Activated naive CD8-positive, alpha-beta T cell (primary cell): Measurements from ENCODE around the gene FEZF2.

ENCODE experiments used
- H3K27ac Mint-ChIP-seq: one replicate; pipeline ENCODE4 v1.8.0; 2021; ENCODE audit warnings: mixed read lengths
- H3K27me3 Mint-ChIP-seq: one replicate; pipeline ENCODE4 v1.8.0; 2021; ENCODE audit warnings: mixed read lengths
- H3K36me3 Mint-ChIP-seq: one replicate; pipeline ENCODE4 v1.8.0; 2021; ENCODE audit warnings: mixed read lengths
- H3K4me1 Mint-ChIP-seq: one replicate; pipeline ENCODE4 v1.8.0; 2021; ENCODE audit warnings: low read depth, mixed read lengths
- H3K4me3 Mint-ChIP-seq: one replicate; pipeline ENCODE4 v1.8.0; 2021; ENCODE audit warnings: mild to moderate bottlenecking, mixed read lengths
- H3K9me3 Mint-ChIP-seq: one replicate; pipeline ENCODE4 v1.8.0; 2021; ENCODE audit warnings: low read depth, mixed read lengths

FEZF2 gene

DNA sequence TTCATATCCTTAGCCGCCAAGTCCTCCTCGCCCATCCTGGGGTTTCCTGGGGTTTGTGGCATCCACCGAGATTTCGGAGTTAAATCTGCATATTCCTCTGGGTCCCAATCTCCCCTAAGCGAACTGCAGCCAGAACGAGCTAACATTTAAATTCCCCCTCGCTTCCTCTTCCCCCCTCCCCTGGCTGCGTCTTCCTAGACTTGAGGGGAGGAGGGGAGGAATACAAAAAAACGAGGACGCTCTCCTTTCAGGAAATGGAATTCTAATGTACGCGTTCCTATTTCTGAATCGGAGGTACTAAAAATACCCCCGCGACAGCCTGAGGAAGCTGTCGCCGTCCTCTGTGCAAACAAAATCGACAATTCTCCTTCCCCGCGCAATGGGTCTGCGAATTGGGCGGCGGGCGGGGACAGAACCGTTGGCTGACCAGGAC, 5.6 kb downstream of the FEZF2 start:
- Mint-ChIP-seq H3K27ac (no peak overlapping the region), H3K36me3 (no peaks in the 10 kb centered on the region), H3K4me3 (no peak overlapping the region), H3K27me3 (peaks cover 52% of the 10 kb centered on the region), H3K9me3 (no peaks in the 10 kb centered on the region), H3K4me1 (peaks cover 8% of the 10 kb centered on the region)

GRCh38 chr3:62366126-62366484, 7.2 kb downstream of the FEZF2 start:
- Mint-ChIP-seq H3K4me3 (no peak overlapping the region), H3K4me1 (peaks cover 7% of the 10 kb centered on the region), H3K27ac (no peak overlapping the region)

DNA sequence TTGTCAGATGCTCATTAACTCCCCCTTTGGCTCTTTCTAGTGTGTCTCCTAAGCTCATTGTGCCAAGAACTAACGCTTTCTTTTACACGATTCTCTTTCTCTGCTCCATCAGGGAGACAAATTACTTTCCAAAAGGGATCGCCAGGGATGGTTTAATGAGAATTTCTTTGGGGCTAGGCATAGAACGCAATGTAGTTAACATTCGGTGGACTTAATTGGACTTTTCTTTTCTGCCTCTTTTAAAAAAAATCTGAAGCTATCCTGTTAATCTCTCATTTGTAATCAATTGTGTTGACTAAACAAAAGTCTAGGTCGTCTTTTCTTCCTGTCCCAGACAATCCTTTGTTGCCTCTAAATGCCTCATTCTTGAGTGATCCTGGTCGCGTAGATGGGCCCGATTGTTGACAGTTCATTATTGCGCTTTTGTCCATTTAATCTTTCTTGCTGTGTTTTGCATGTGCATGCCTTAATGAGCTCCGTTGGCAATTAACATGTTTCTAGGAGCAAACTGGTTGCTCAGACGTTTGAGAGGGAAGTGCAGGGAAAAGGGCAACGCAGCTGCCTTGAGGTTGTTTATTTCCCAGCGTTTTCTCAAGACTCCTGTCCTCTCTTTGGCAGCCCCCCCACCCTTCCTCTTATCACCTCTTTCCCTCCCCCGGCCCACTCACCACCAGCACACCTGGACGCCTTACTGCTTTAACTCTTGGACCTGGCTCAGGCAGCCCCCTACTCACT, 7.8 kb downstream of the FEZF2 start:
- H3K4me1 Mint-ChIP-seq = peaks cover 6% of the 10 kb centered on the region
- H3K27me3 Mint-ChIP-seq = peaks cover 49% of the 10 kb centered on the region
- no peak overlapping the region for H3K27ac Mint-ChIP-seq
- H3K4me3 Mint-ChIP-seq = no peak overlapping the region
- H3K36me3 Mint-ChIP-seq = no peaks in the 10 kb centered on the region
- H3K9me3 Mint-ChIP-seq = no peaks in the 10 kb centered on the region

More at GRCh38 chr3:62366126-62366484, 7.2 kb downstream of the FEZF2 start:
- Mint-ChIP-seq H3K27me3 (peaks cover 53% of the 10 kb centered on the region), H3K9me3 (no peaks in the 10 kb centered on the region), H3K36me3 (no peaks in the 10 kb centered on the region)

- Mint-ChIP-seq H3K4me3 (no peak overlapping the region), H3K4me1 (no peaks in the 10 kb centered on the region), H3K36me3 (no peaks in the 10 kb centered on the region), H3K9me3 (no peaks in the 10 kb centered on the region), H3K27ac (no peak overlapping the region), H3K27me3 (peaks cover 40% of the 10 kb centered on the region)
Measured at GRCh38 chr3:62364191-62364590, 9.2 kb downstream of the FEZF2 start.

- Mint-ChIP-seq H3K4me1 (no peaks in the 10 kb centered on the region), H3K36me3 (no peaks in the 10 kb centered on the region), H3K27me3 (peaks cover 32% of the 10 kb centered on the region), H3K9me3 (no peaks in the 10 kb centered on the region), H3K27ac (no peak overlapping the region), H3K4me3 (no peak overlapping the region)
Measured at GRCh38 chr3:62363275-62363674, 10.1 kb downstream of the FEZF2 start.

GRCh38 chr3:62361824-62362223, 11.5 kb downstream of the FEZF2 start:
- no peak overlapping the region for H3K27ac Mint-ChIP-seq
- no peaks in the 10 kb centered on the region for H3K9me3 Mint-ChIP-seq
- H3K4me1 Mint-ChIP-seq = no peaks in the 10 kb centered on the region

GRCh38 chr3:62361261-62361660, 12.1 kb downstream of the FEZF2 start:
- H3K27me3 Mint-ChIP-seq = peaks cover 15% of the 10 kb centered on the region
- H3K36me3 Mint-ChIP-seq = no peaks in the 10 kb centered on the region
- H3K4me1 Mint-ChIP-seq = no peaks in the 10 kb centered on the region
- H3K4me3 Mint-ChIP-seq = no peak overlapping the region
- H3K9me3 Mint-ChIP-seq = no peaks in the 10 kb centered on the region
- no peak overlapping the region for H3K27ac Mint-ChIP-seq

More at GRCh38 chr3:62361824-62362223, 11.5 kb downstream of the FEZF2 start:
- H3K27me3 Mint-ChIP-seq = peaks cover 19% of the 10 kb centered on the region
- no peaks in the 10 kb centered on the region for H3K36me3 Mint-ChIP-seq
- H3K4me3 Mint-ChIP-seq = no peak overlapping the region

DNA sequence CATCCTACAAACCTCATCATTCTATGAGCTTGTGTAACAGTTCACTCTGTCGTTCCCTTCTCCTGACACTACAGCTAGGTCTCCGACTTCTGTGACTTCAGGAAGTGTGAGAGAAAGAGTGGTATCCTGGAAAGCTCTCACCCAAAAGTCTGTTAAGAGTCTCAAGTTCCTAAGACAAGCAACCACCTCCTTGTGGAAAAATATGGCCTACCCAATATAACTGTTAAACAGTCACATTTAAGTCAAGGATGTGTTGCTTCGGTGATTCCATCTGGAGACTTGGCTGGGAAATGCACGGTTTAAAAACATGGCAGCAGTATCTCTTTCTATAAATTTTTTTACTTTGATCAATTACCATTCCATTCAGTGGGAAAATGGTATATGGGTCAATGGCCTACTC, 13.8 kb downstream of the FEZF2 start:
- no peaks in the 10 kb centered on the region for H3K36me3 Mint-ChIP-seq
- H3K4me3 Mint-ChIP-seq = no peak overlapping the region
- no peaks in the 10 kb centered on the region for H3K9me3 Mint-ChIP-seq
- no peaks in the 10 kb centered on the region for H3K4me1 Mint-ChIP-seq
- peaks cover 6% of the 10 kb centered on the region for H3K27me3 Mint-ChIP-seq
- no peak overlapping the region for H3K27ac Mint-ChIP-seq

- H3K27ac Mint-ChIP-seq = no peak overlapping the region
Measured at GRCh38 chr3:62356356-62356755, 17.0 kb downstream of the FEZF2 start.

GRCh38 chr3:62355703-62356102, 17.6 kb downstream of the FEZF2 start:
- Mint-ChIP-seq H3K27ac (no peak overlapping the region), H3K9me3 (no peaks in the 10 kb centered on the region), H3K27me3 (peaks cover 2% of the 10 kb centered on the region), H3K36me3 (no peaks in the 10 kb centered on the region), H3K4me3 (no peak overlapping the region), H3K4me1 (no peaks in the 10 kb centered on the region)

More at GRCh38 chr3:62356356-62356755, 17.0 kb downstream of the FEZF2 start:
- no peaks in the 10 kb centered on the region for H3K9me3 Mint-ChIP-seq
- no peaks in the 10 kb centered on the region for H3K4me1 Mint-ChIP-seq
- H3K27me3 Mint-ChIP-seq = peaks cover 4% of the 10 kb centered on the region
- no peaks in the 10 kb centered on the region for H3K36me3 Mint-ChIP-seq
- no peak overlapping the region for H3K4me3 Mint-ChIP-seq

- H3K27me3 Mint-ChIP-seq = peaks cover 14% of the 10 kb centered on the region
- no peaks in the 10 kb centered on the region for H3K4me1 Mint-ChIP-seq
- H3K4me3 Mint-ChIP-seq = no peak overlapping the region
- no peak overlapping the region for H3K27ac Mint-ChIP-seq
- H3K36me3 Mint-ChIP-seq = no peaks in the 10 kb centered on the region
- no peaks in the 10 kb centered on the region for H3K9me3 Mint-ChIP-seq
Measured at GRCh38 chr3:62343755-62344154, 29.6 kb downstream of the FEZF2 start.

DNA sequence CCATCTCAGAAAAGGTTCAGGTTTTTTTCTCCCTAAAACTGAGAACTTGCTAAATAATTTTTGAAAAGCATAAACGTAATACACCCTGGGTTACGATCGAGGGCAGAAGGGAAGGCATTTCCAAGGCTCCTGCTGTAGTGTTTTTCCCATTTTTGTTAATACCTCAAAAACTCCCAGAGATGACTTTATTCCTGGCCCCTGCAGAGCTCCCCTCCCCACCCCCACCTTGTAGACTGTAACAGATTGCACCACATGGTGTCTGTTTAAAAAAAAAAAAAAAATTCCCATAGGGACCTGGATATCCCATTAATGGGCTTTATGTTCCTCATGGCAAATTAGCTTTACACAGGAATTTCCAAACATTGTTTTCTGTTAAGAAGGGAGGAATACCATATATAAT, 38.2 kb downstream of the FEZF2 start:
- H3K27me3 Mint-ChIP-seq = peaks cover 3% of the 10 kb centered on the region
- H3K27ac Mint-ChIP-seq = no peak overlapping the region
- H3K36me3 Mint-ChIP-seq = no peaks in the 10 kb centered on the region
- no peaks in the 10 kb centered on the region for H3K9me3 Mint-ChIP-seq
- no peak overlapping the region for H3K4me3 Mint-ChIP-seq
- H3K4me1 Mint-ChIP-seq = no peaks in the 10 kb centered on the region

DNA sequence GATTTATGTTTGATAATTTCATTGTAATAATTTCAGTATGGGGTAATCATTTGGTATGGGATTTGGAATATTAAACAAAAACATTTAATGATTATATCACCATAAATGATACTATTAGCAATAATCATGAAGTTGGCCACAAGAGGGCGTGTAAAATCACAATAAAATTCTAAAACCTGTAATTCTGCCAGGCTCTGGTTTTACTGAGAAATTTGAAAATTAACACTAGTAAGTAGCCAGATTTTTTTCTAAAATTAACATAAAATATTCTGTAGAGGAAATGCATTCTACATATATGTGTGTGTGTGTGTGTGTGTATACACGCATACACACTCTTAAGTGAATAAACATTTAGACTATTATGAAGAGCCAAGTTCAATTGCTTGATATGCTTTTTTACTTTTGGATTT, 40.5 kb downstream of the FEZF2 start:
- H3K36me3 Mint-ChIP-seq = no peaks in the 10 kb centered on the region
- peaks cover 3% of the 10 kb centered on the region for H3K27me3 Mint-ChIP-seq
- no peak overlapping the region for H3K27ac Mint-ChIP-seq
- no peaks in the 10 kb centered on the region for H3K4me1 Mint-ChIP-seq
- H3K4me3 Mint-ChIP-seq = no peak overlapping the region
- no peaks in the 10 kb centered on the region for H3K9me3 Mint-ChIP-seq

- peaks cover 1% of the 10 kb centered on the region for H3K27me3 Mint-ChIP-seq
Measured at GRCh38 chr3:62332017-62332416, 41.3 kb downstream of the FEZF2 start.

GRCh38 chr3:62329971-62330370, 43.4 kb downstream of the FEZF2 start:
- no peak overlapping the region for H3K4me3 Mint-ChIP-seq

More at GRCh38 chr3:62332017-62332416, 41.3 kb downstream of the FEZF2 start:
- Mint-ChIP-seq H3K4me1 (no peaks in the 10 kb centered on the region), H3K27ac (no peak overlapping the region), H3K9me3 (no peaks in the 10 kb centered on the region), H3K36me3 (no peaks in the 10 kb centered on the region), H3K4me3 (no peak overlapping the region)

GRCh38 chr3:62325896-62326295, 47.5 kb downstream of the FEZF2 start:
- H3K36me3 Mint-ChIP-seq = no peaks in the 10 kb centered on the region
- H3K9me3 Mint-ChIP-seq = no peaks in the 10 kb centered on the region
- H3K27ac Mint-ChIP-seq = no peak overlapping the region
- H3K4me1 Mint-ChIP-seq = no peaks in the 10 kb centered on the region
- peaks cover 1% of the 10 kb centered on the region for H3K27me3 Mint-ChIP-seq
- H3K4me3 Mint-ChIP-seq = no peak overlapping the region

More at GRCh38 chr3:62329971-62330370, 43.4 kb downstream of the FEZF2 start:
- no peaks in the 10 kb centered on the region for H3K9me3 Mint-ChIP-seq
- H3K27ac Mint-ChIP-seq = no peak overlapping the region
- no peaks in the 10 kb centered on the region for H3K36me3 Mint-ChIP-seq
- H3K27me3 Mint-ChIP-seq = peaks cover 1% of the 10 kb centered on the region
- no peaks in the 10 kb centered on the region for H3K4me1 Mint-ChIP-seq
